ENCODE data around the gene CAMTA2. TPM values are rescaled to one million over a fixed set of nuclear protein-coding genes. Genes with fewer than 3 reads are reported as not detected.

The CAMTA2 gene
- total RNA-seq, 1 donor = 12.9 TPM

Other genes starting within 250 kb of the CAMTA2 start
- gene ZMYND15, start 247.8 kb downstream of the CAMTA2 start, total RNA-seq = 1.3 TPM
- gene CXCL16, start 247.7 kb downstream of the CAMTA2 start, total RNA-seq = 32.6 TPM
- gene TM4SF5, start 215.8 kb downstream of the CAMTA2 start, total RNA-seq = not detected
- gene VMO1, start 201.3 kb downstream of the CAMTA2 start, total RNA-seq = not detected
- not detected for gene GLTPD2, start 198.7 kb downstream of the CAMTA2 start, total RNA-seq
- gene PSMB6, start 191.5 kb downstream of the CAMTA2 start, total RNA-seq = 41.5 TPM
- gene PLD2, start 180.5 kb downstream of the CAMTA2 start, total RNA-seq = 7.9 TPM
- gene MINK1, start 154.3 kb downstream of the CAMTA2 start, total RNA-seq = 68.8 TPM
- gene C17orf107, start 88.1 kb downstream of the CAMTA2 start, total RNA-seq = 26.4 TPM
- gene CHRNE, start 84.6 kb downstream of the CAMTA2 start, total RNA-seq = 2.2 TPM
- 4.2 TPM for gene GP1BA, start 55.4 kb downstream of the CAMTA2 start, total RNA-seq
- 17.1 TPM for gene SLC25A11, start 47.6 kb downstream of the CAMTA2 start, total RNA-seq
- gene RNF167, start 47.4 kb downstream of the CAMTA2 start, total RNA-seq = 19.3 TPM
- 414 TPM for gene PFN1, start 39.1 kb downstream of the CAMTA2 start, total RNA-seq
- gene ENO3, start 36.6 kb downstream of the CAMTA2 start, total RNA-seq = 3.9 TPM
- gene SPAG7, start 19.9 kb downstream of the CAMTA2 start, total RNA-seq = 30.4 TPM
- gene INCA1, start 9.8 kb upstream of the CAMTA2 start, total RNA-seq = not detected
- gene KIF1C, start 10.3 kb upstream of the CAMTA2 start, total RNA-seq = 8.1 TPM
- not detected for gene SLC52A1, start 47.8 kb upstream of the CAMTA2 start, total RNA-seq
- gene ZFP3, start 90.8 kb upstream of the CAMTA2 start, total RNA-seq = 1.9 TPM
- gene ZNF232, start 124.2 kb upstream of the CAMTA2 start, total RNA-seq = 2.3 TPM
- gene USP6, start 128.4 kb upstream of the CAMTA2 start, total RNA-seq = 0.10 TPM
- gene ZNF594, start 204.2 kb upstream of the CAMTA2 start, total RNA-seq = 3.1 TPM
- 5.5 TPM for gene SCIMP, start 247.2 kb upstream of the CAMTA2 start, total RNA-seq

Measured in mononuclear cell (primary cell).